Tibial nerve (tissue), 4 donors: ENCODE measurements around the gene DNAJB13. TPM values are rescaled to one million over a fixed set of nuclear protein-coding genes. Genes with fewer than 3 reads are reported as not detected.
"Not testable (repeated sequence)": the region's sequence is repeated elsewhere in the genome, so short reads cannot be mapped to it uniquely, and the experiment has no call there.

Source experiments
- DNase-seq, 2 donors: peaks; one replicate each; pipeline ENCODE4 v3.0.0-alpha.2; 2019; ENCODE audit warnings: low spot score in 2 of 2
- H3K27ac ChIP-seq, 4 donors: fragments of 200-600 bp; sonication (generic) in 3 of 4; one replicate each; pipeline ENCODE4 v1.5.1; 2017 to 2019; ENCODE audit warnings: mild to moderate bottlenecking in 1 of 4
- H3K27me3 ChIP-seq, 2 donors: fragments of 200-600 bp; sonication (generic) in 1 of 2; one replicate each; pipeline versions ENCODE4 v1.5.1 to v1.6.0; 2017 to 2019
- H3K36me3 ChIP-seq, 3 donors: fragments of 200-600 bp; sonication (generic); one replicate each; pipeline ENCODE4 v1.5.1; 2018 to 2019
- H3K4me1 ChIP-seq, 4 donors: fragments of 200-600 bp; sonication (generic) in 3 of 4; one replicate each; pipeline ENCODE4 v1.5.1; 2017 to 2019
- H3K4me3 ChIP-seq, 4 donors: fragments of 200-600 bp; sonication (generic) in 3 of 4; one replicate each; pipeline ENCODE4 v1.5.1; 2017 to 2019; ENCODE audit warnings: mild to moderate bottlenecking in 1 of 4, moderate library complexity in 1 of 4
- H3K9me3 ChIP-seq, 4 donors: fragments of 200-600 bp; sonication (generic) in 3 of 4; one replicate each; pipeline ENCODE4 v1.5.1; 2017 to 2019
- EP300 ChIP-seq, 2 donors: sonication (generic); formaldehyde crosslinking; IDR thresholded peaks; one replicate each; pipeline ENCODE4 v1.6.1; 2017; ENCODE audit warnings: antibody characterized with exemption in 2 of 2, mild to moderate bottlenecking in 1 of 2
- POLR2A ChIP-seq, 2 donors: fragments of 450-650 bp; IDR thresholded peaks; one replicate each; pipeline ENCODE4 v1.6.1; 2017; ENCODE audit warnings: antibody characterized with exemption in 2 of 2, mild to moderate bottlenecking in 2 of 2, moderate library complexity in 2 of 2
- WGBS, 2 donors: methylation state at CpG; one replicate each; pipeline ENCODE4 v1.1.5; 2018; 5-methylcytosine and 5-hydroxymethylcytosine counted together
- total RNA-seq, 4 donors: library from RNA; depleted of rRNA; stranded (reverse); fragments of >200 nt; gene quantifications; one replicate each; pipeline ENCODE4 v1.1.0, GENCODE V29; 2016
- TF ChIP-seq, protein P1 (sequence below), 5 experiments: fragments of 200-600 bp in 3 of 5; fragments of 450-650 bp in 2 of 5; sonication (generic) in 3 of 5; IDR thresholded peaks; one replicate each; pipeline ENCODE4 v1.5.1; 2016 to 2019; ENCODE audit warnings: antibody characterized with exemption in 5 of 5, mild to moderate bottlenecking in 3 of 5, moderate library complexity in 2 of 5

DNAJB13 gene
- total RNA-seq, 4 donors from 2014 or later: 1.2 TPM; not detected in 3

DNA sequence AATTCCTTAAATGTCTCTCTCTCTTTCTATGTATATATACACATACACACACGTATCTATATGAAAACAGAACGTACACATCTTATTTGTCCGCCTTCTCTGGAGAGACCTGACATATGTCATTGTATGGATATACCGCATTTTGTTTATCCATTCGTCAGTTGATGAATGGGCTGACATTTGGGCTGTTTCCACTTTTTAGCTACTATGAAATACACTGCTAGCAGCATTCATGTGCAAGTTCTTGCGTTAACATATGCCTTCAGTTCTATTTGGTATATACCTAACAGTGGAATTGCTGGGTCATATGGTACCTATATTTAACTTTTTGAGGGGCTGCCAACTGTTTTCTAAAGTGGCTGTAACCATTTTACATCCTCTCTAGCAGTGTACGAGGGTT is 18.0 kb upstream of the DNAJB13 start:
- WGBS, 2 donors: 90 to 91% methylated on average over 7 of the region's 7 CpGs
- no peak overlapping the region for H3K27ac ChIP-seq
- peaks cover 0 to 54% (median 0%) of the 10 kb centered on the region in 3 donors for H3K36me3 ChIP-seq
- no peaks in the 10 kb centered on the region for H3K27me3 ChIP-seq
- no peaks in the 10 kb centered on the region for H3K9me3 ChIP-seq
- no peak overlapping the region for H3K4me3 ChIP-seq
- no peak for DNase-seq
- H3K4me1 ChIP-seq: no peaks in the 10 kb centered on the region
- TF ChIP-seq EP300 (IDR thresholded peaks at IDR 0.05): no peak
- no peak for TF ChIP-seq POLR2A (IDR thresholded peaks at IDR 0.05)
- TF ChIP-seq, protein P1, sequence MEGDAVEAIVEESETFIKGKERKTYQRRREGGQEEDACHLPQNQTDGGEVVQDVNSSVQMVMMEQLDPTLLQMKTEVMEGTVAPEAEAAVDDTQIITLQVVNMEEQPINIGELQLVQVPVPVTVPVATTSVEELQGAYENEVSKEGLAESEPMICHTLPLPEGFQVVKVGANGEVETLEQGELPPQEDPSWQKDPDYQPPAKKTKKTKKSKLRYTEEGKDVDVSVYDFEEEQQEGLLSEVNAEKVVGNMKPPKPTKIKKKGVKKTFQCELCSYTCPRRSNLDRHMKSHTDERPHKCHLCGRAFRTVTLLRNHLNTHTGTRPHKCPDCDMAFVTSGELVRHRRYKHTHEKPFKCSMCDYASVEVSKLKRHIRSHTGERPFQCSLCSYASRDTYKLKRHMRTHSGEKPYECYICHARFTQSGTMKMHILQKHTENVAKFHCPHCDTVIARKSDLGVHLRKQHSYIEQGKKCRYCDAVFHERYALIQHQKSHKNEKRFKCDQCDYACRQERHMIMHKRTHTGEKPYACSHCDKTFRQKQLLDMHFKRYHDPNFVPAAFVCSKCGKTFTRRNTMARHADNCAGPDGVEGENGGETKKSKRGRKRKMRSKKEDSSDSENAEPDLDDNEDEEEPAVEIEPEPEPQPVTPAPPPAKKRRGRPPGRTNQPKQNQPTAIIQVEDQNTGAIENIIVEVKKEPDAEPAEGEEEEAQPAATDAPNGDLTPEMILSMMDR (IDR thresholded peaks at IDR 0.05): no peak

DNA sequence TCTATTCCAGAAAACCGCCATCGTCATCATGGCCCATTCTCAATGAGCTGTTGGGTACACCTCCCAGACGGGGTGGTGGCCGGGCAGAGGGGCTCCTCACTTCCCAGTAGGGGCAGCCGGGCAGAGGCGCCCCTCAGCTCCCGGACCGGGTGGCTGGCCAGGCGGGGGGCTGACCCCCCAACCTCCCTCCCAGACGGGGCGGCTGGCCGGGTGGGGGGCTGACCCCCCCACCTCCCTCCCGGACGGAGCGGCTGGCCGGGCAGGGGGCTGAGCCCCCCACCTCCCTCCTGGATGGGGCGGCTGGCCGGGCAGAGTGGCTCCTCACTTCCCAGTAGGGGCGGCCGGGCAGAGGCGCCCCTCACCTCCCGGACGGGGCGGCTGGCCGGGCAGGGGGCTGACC is 14.8 kb upstream of the DNAJB13 start:
- H3K4me3 ChIP-seq, H3K9me3 ChIP-seq, H3K27ac ChIP-seq, H3K27me3 ChIP-seq, H3K4me1 ChIP-seq, DNase-seq: not testable (repeated sequence)
- H3K36me3 ChIP-seq: peaks cover 0 to 27% (median 0%) of the 10 kb centered on the region in 3 donors
- WGBS, 2 donors: 87% methylated on average over 3 to 5 of the region's 25 CpGs

DNA sequence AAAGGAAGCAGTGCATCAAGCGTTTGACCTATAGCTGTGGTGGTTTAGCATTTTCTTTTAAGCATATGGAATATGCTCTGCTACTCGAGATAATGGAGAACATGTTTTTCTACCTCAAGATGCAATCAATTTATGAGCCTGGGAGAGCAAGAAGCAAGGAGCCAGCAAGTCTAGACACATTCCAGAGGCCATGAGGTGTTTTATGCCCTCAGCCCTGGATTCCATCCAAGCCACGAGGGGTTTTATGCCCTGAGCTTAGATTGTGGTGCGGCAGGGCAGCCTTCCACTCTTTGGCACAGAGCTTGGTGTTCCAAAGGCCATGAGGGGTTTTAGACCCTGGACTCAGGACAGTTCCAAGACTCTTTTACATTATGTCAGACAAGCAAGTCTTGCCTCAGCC is 11.7 kb upstream of the DNAJB13 start:
- TF ChIP-seq, protein P1 (IDR thresholded peaks at IDR 0.05): no peak
- no peak for TF ChIP-seq POLR2A (IDR thresholded peaks at IDR 0.05)
- no peak for TF ChIP-seq EP300 (IDR thresholded peaks at IDR 0.05)
- no peak for DNase-seq
- Histone ChIP-seq H3K4me3 (no peak overlapping the region), H3K36me3 (peaks cover 0 to 4% (median 0%) of the 10 kb centered on the region in 3 donors), H3K9me3 (no peaks in the 10 kb centered on the region), H3K27ac (no peak overlapping the region), H3K4me1 (peaks cover 0 to 8% (median 2%) of the 10 kb centered on the region in 4 donors), H3K27me3 (no peaks in the 10 kb centered on the region)
- 63 to 67% methylated on average over 4 of the region's 4 CpGs for WGBS, 2 donors

DNA sequence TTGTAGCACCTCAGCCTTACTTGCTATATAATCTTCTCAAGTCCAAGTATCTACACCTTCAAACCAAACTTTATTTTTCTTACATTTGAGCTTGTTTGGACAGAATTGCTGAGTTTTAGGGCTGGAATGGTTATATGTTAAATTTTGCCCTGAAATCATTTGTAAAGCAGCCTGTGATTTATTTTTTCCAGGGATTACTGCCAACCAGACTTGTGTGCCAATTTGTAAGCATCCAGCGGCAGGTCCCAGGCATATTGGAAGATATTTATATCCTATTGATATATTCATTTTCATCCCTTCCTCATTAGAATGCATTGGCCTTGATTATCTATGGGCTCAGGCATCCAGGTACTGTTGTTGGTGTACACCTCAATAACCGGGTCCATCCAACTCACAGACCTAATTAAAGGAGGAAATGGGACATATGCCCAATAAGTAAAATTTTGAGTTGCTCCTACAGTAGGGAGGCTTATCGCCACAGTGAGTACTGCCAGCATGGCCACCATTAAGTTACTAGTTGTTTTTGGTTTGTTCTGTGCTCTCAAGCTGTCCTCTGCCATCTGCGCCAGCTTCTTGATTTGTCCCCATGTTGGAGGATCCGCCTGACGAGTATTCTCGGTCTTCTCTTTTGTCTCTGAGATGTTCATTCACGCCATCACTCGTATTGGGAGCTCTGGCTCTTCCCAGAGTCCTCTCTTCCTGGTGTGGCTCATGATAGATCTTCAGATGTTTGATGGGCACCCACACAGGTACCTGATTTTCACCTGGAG is 9.8 kb upstream of the DNAJB13 start:
- TF ChIP-seq POLR2A (IDR thresholded peaks at IDR 0.05) (no peak), EP300 (IDR thresholded peaks at IDR 0.05) (no peak)
- TF ChIP-seq, protein P1 (IDR thresholded peaks at IDR 0.05): no peak

DNA sequence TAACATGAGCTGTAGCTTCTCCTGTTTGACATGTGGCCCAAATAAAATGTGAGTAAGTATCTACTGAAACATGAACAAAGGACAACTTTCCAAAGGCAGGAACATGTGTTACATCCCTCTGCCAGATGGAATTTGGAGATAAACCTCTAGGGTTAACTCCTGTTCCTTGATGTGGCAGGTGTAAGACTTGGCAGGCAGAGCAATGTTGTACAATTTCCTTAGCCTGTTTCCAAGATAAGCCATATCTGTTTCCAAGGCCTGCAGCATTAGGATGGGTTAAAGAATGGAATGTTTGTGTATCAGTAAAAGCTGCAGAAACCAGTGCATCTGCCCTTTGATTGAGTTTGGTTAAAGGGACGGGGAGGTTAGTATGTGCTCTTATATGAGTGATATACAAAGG is 8.8 kb upstream of the DNAJB13 start:
- 53 to 56% methylated on average over 1 of the region's 1 CpG for WGBS, 2 donors
- no peak overlapping the region for H3K4me3 ChIP-seq
- DNase-seq: no peak
- no peaks in the 10 kb centered on the region for H3K9me3 ChIP-seq
- no peak overlapping the region for H3K27ac ChIP-seq
- H3K4me1 ChIP-seq: peaks cover 0 to 22% (median 2%) of the 10 kb centered on the region in 4 donors
- H3K27me3 ChIP-seq: no peaks in the 10 kb centered on the region
- TF ChIP-seq EP300 (IDR thresholded peaks at IDR 0.05) (no peak), POLR2A (IDR thresholded peaks at IDR 0.05) (no peak)
- TF ChIP-seq, protein P1 (IDR thresholded peaks at IDR 0.05): no peak
- peaks cover 0 to 2% (median 0%) of the 10 kb centered on the region in 3 donors for H3K36me3 ChIP-seq

More for the DNA sequence above, 9.8 kb upstream of the DNAJB13 start:
- Histone ChIP-seq H3K27ac (no peak overlapping the region), H3K4me3 (no peak overlapping the region), H3K36me3 (peaks cover 0 to 4% (median 0%) of the 10 kb centered on the region in 3 donors), H3K9me3 (no peaks in the 10 kb centered on the region), H3K4me1 (peaks cover 0 to 14% (median 2%) of the 10 kb centered on the region in 4 donors), H3K27me3 (no peaks in the 10 kb centered on the region)
- no peak for DNase-seq
- WGBS, 2 donors: 93% methylated on average over 9 of the region's 9 CpGs
